ENCODE results near the gene SLC35A5. TPM values are rescaled to one million over a fixed set of nuclear protein-coding genes. Genes with fewer than 3 reads are reported as not detected.

Gene SLC35A5
- total RNA-seq, 1 donor from 2014 or later: 25.8 TPM

GRCh38 chr3:112617285-112617684, 55.4 kb downstream of the SLC35A5 start:
- DNase-seq (ENCODE audit: low spot score in 2 of 2, unreplicated experiment in 2 of 2): no peak
- TF ChIP-seq CTCF (IDR thresholded peaks at IDR 0.05; ENCODE audit: unreplicated experiment): no peak
- Mint-ChIP-seq H3K27me3 (ENCODE audit: low read depth) (no peaks in the 10 kb centered on the region), H3K4me1 (peaks cover 2% of the 10 kb centered on the region), H3K4me3 (no peak overlapping the region), H3K27ac (no peak overlapping the region), H3K9me3 (no peaks in the 10 kb centered on the region), H3K36me3 (peaks cover 42% of the 10 kb centered on the region)

- DNase-seq (ENCODE audit: low spot score in 2 of 2, unreplicated experiment in 2 of 2): no peak
- Mint-ChIP-seq H3K4me3 (no peak overlapping the region), H3K9me3 (no peaks in the 10 kb centered on the region), H3K36me3 (peaks cover 39% of the 10 kb centered on the region), H3K4me1 (peaks cover 8% of the 10 kb centered on the region), H3K27me3 (ENCODE audit: low read depth) (no peaks in the 10 kb centered on the region), H3K27ac (no peak overlapping the region)
- no peak for TF ChIP-seq CTCF (IDR thresholded peaks at IDR 0.05; ENCODE audit: unreplicated experiment)
These were observed 57.5 kb downstream of the SLC35A5 start for GRCh38 chr3:112619295-112619694.

- DNase-seq (ENCODE audit: low spot score in 2 of 2, unreplicated experiment in 2 of 2): no peak
- Mint-ChIP-seq H3K9me3 (no peaks in the 10 kb centered on the region), H3K27ac (no peak overlapping the region), H3K36me3 (peaks cover 15% of the 10 kb centered on the region), H3K4me3 (no peak overlapping the region), H3K4me1 (peaks cover 27% of the 10 kb centered on the region), H3K27me3 (ENCODE audit: low read depth) (no peaks in the 10 kb centered on the region)
- TF ChIP-seq CTCF (IDR thresholded peaks at IDR 0.05; ENCODE audit: unreplicated experiment): no peak
These were observed 61.4 kb downstream of the SLC35A5 start for GRCh38 chr3:112623213-112623612.

- H3K36me3 Mint-ChIP-seq: peaks cover 16% of the 10 kb centered on the region
- no peak for DNase-seq (ENCODE audit: low spot score in 2 of 2, unreplicated experiment in 2 of 2)
These were observed 61.9 kb downstream of the SLC35A5 start for GRCh38 chr3:112623717-112624116.

GRCh38 chr3:112627419-112627818, 65.6 kb downstream of the SLC35A5 start:
- H3K9me3 Mint-ChIP-seq: no peaks in the 10 kb centered on the region
- peaks cover 4% of the 10 kb centered on the region for H3K36me3 Mint-ChIP-seq
- no peaks in the 10 kb centered on the region for H3K27me3 Mint-ChIP-seq (ENCODE audit: low read depth)
- H3K4me3 Mint-ChIP-seq: no peak overlapping the region
- peak overlapping the region; percentile 65 for H3K27ac Mint-ChIP-seq
- no peak for TF ChIP-seq CTCF (IDR thresholded peaks at IDR 0.05; ENCODE audit: unreplicated experiment)
- DNase-seq (ENCODE audit: low spot score in 2 of 2, unreplicated experiment in 2 of 2): no peak
- H3K4me1 Mint-ChIP-seq: peaks cover 40% of the 10 kb centered on the region

More at GRCh38 chr3:112623717-112624116, 61.9 kb downstream of the SLC35A5 start:
- H3K4me1 Mint-ChIP-seq: peaks cover 27% of the 10 kb centered on the region
- H3K9me3 Mint-ChIP-seq: no peaks in the 10 kb centered on the region
- H3K4me3 Mint-ChIP-seq: no peak overlapping the region
- no peaks in the 10 kb centered on the region for H3K27me3 Mint-ChIP-seq (ENCODE audit: low read depth)
- TF ChIP-seq CTCF (IDR thresholded peaks at IDR 0.05; ENCODE audit: unreplicated experiment): no peak
- no peak overlapping the region for H3K27ac Mint-ChIP-seq

- Mint-ChIP-seq H3K36me3 (peaks cover 4% of the 10 kb centered on the region), H3K4me1 (peaks cover 45% of the 10 kb centered on the region), H3K27me3 (ENCODE audit: low read depth) (no peaks in the 10 kb centered on the region), H3K4me3 (no peak overlapping the region), H3K9me3 (no peaks in the 10 kb centered on the region), H3K27ac (peak overlapping the region; percentile 27)
- TF ChIP-seq CTCF (IDR thresholded peaks at IDR 0.05; ENCODE audit: unreplicated experiment): no peak
- no peak for DNase-seq (ENCODE audit: low spot score in 2 of 2, unreplicated experiment in 2 of 2)
These were observed 66.1 kb downstream of the SLC35A5 start for GRCh38 chr3:112627919-112628466.
